Measurements from ENCODE around the gene KCND2. TPM values are rescaled to one million over a fixed set of nuclear protein-coding genes. Genes with fewer than 3 reads are reported as not detected.

Gene KCND2
- total RNA-seq, 1 experiment from 2014 or later = not detected

GRCh38 chr7:120373174-120373573 is 100.2 kb downstream of the KCND2 start:
- no peaks in the 10 kb centered on the region for H3K4me1 ChIP-seq
- no peaks in the 10 kb centered on the region for H3K36me3 ChIP-seq (ENCODE audit: control insufficient read depth, insufficient read depth, low read length)
- CTCF ChIA-PET = no interaction called here
- POLR2A ChIA-PET = no interaction called here
- Mint-ChIP-seq H3K27me3 (ENCODE audit: insufficient read depth, unreplicated experiment) (peaks cover 4% of the 10 kb centered on the region), H3K4me3 (ENCODE audit: unreplicated experiment) (no peak overlapping the region), H3K36me3 (ENCODE audit: insufficient read depth, unreplicated experiment) (no peaks in the 10 kb centered on the region), H3K9me3 (ENCODE audit: unreplicated experiment) (no peaks in the 10 kb centered on the region), H3K4me1 (ENCODE audit: low read depth, unreplicated experiment) (no peaks in the 10 kb centered on the region), H3K27ac (ENCODE audit: unreplicated experiment) (no peak overlapping the region)
- H3K4me3 ChIP-seq (ENCODE audit: low read depth, low read length) = no peak overlapping the region
- no peak for TF ChIP-seq CTCF (IDR thresholded peaks at IDR 0.05; ENCODE audit: insufficient read depth in 1 of 2, low read depth in 1 of 2, low read length in 1 of 2, severe bottlenecking in 1 of 2, unreplicated experiment in 1 of 2)
- no peak for DNase-seq
- BruUV-seq (replicated peaks) = no TSS peak
- no peaks in the 10 kb centered on the region for H3K9me3 ChIP-seq
- no peaks in the 10 kb centered on the region for H3K27me3 ChIP-seq (replicated peaks; ENCODE audit: control insufficient read depth, insufficient read depth, low read length)
- intact Hi-C loops (cut with micrococcal nuclease; ENCODE audit: unreplicated experiment) = no loop called here

DNA sequence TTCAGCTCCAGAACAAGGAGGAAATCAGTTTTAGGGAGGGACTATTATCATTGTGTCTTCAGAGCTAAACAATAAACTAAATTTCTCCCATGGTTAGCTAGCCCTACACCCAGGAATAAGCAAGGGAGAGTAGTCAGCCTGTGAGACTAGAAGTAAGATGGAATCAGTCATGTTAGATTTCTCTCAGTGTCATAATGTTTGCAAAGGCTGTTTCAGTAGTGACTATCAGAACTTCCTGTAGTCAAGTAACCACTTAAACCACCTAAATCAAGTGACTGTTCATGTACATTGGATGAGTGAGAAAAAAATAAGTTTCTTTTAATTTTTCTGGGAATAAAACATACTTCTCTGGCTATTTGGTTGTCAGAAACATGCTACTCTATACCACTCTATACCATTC is 121.6 kb downstream of the KCND2 start:
- TF ChIP-seq CTCF (IDR thresholded peaks at IDR 0.05; ENCODE audit: insufficient read depth in 1 of 2, low read depth in 1 of 2, low read length in 1 of 2, severe bottlenecking in 1 of 2, unreplicated experiment in 1 of 2) = no peak
- ChIA-PET POLR2A (no interaction called here), CTCF (no interaction called here)
- Mint-ChIP-seq H3K4me1 (ENCODE audit: low read depth, unreplicated experiment) (no peaks in the 10 kb centered on the region), H3K4me3 (ENCODE audit: unreplicated experiment) (no peak overlapping the region), H3K27ac (ENCODE audit: unreplicated experiment) (no peak overlapping the region), H3K9me3 (ENCODE audit: unreplicated experiment) (no peaks in the 10 kb centered on the region), H3K36me3 (ENCODE audit: insufficient read depth, unreplicated experiment) (no peaks in the 10 kb centered on the region), H3K27me3 (ENCODE audit: insufficient read depth, unreplicated experiment) (no peaks in the 10 kb centered on the region)
- Histone ChIP-seq H3K4me1 (no peaks in the 10 kb centered on the region), H3K9me3 (no peaks in the 10 kb centered on the region), H3K27me3 (replicated peaks; ENCODE audit: control insufficient read depth, insufficient read depth, low read length) (no peaks in the 10 kb centered on the region), H3K36me3 (ENCODE audit: control insufficient read depth, insufficient read depth, low read length) (no peaks in the 10 kb centered on the region), H3K4me3 (ENCODE audit: low read depth, low read length) (no peak overlapping the region)
- BruUV-seq (replicated peaks) = no TSS peak
- intact Hi-C loops (cut with micrococcal nuclease; ENCODE audit: unreplicated experiment) = no loop called here
- no peak for DNase-seq

- no peak overlapping the region for H3K4me3 ChIP-seq (ENCODE audit: low read depth, low read length)
- DNase-seq = no peak
- no peaks in the 10 kb centered on the region for H3K4me1 ChIP-seq
- Mint-ChIP-seq H3K9me3 (ENCODE audit: unreplicated experiment) (no peaks in the 10 kb centered on the region), H3K36me3 (ENCODE audit: insufficient read depth, unreplicated experiment) (no peaks in the 10 kb centered on the region), H3K27me3 (ENCODE audit: insufficient read depth, unreplicated experiment) (no peaks in the 10 kb centered on the region), H3K4me3 (ENCODE audit: unreplicated experiment) (no peak overlapping the region), H3K4me1 (ENCODE audit: low read depth, unreplicated experiment) (no peaks in the 10 kb centered on the region), H3K27ac (ENCODE audit: unreplicated experiment) (no peak overlapping the region)
- POLR2A ChIA-PET = no interaction called here
- intact Hi-C loops (cut with micrococcal nuclease; ENCODE audit: unreplicated experiment) = no loop called here
- H3K9me3 ChIP-seq = no peaks in the 10 kb centered on the region
- CTCF ChIA-PET = no interaction called here
- no peaks in the 10 kb centered on the region for H3K27me3 ChIP-seq (replicated peaks; ENCODE audit: control insufficient read depth, insufficient read depth, low read length)
- no peaks in the 10 kb centered on the region for H3K36me3 ChIP-seq (ENCODE audit: control insufficient read depth, insufficient read depth, low read length)
- BruUV-seq (replicated peaks) = no TSS peak
- no peak for TF ChIP-seq CTCF (IDR thresholded peaks at IDR 0.05; ENCODE audit: insufficient read depth in 1 of 2, low read depth in 1 of 2, low read length in 1 of 2, severe bottlenecking in 1 of 2, unreplicated experiment in 1 of 2)
Measured at GRCh38 chr7:120395526-120396019, 122.6 kb downstream of the KCND2 start.
